Bronchial epithelial cell (primary cell): ENCODE measurements around the gene F13A1. TPM values are rescaled to one million over a fixed set of nuclear protein-coding genes. Genes with fewer than 3 reads are reported as not detected.

Experiments used
- DNase-seq: peaks from one replicate; pipeline ENCODE4 v3.0.0-alpha.2; 2010; ENCODE audit warnings: low read depth
- FAIRE-seq: peaks from 2 replicates; lab custom pipeline; 2011; peaks lifted over from hg19 to GRCh38; lab: Jason Lieb, UNC
- H3K27me3 ChIP-seq: 2 replicates; pipeline ENCODE4 v1.5.1; 2011; ENCODE audit warnings: low read length; ENCODE audit not compliant: control insufficient read depth, insufficient read depth
- H3K36me3 ChIP-seq: 2 replicates; pipeline ENCODE4 v1.5.1; 2011; ENCODE audit warnings: low read length; ENCODE audit not compliant: control insufficient read depth, insufficient read depth
- H3K4me3 ChIP-seq: 2 replicates; pipeline ENCODE4 v1.5.1; 2011; ENCODE audit warnings: mild to moderate bottlenecking, low read depth, low read length, control low read depth
- CTCF ChIP-seq: IDR thresholded peaks from 2 replicates; pipeline ENCODE4 v1.5.1; 2011; ENCODE audit warnings: mild to moderate bottlenecking, moderate library complexity, low read length, control low read depth, inconsistent platforms; ENCODE audit not compliant: insufficient read depth, severe bottlenecking
- total RNA-seq: library from RNA; depleted of rRNA; stranded (reverse); fragments of >200 nt; gene quantifications from 2 replicates; pipeline ENCODE4 v1.2.1, GENCODE V29; 2014

The F13A1 gene
- total RNA-seq, 1 donor from 2014 or later = not detected

GRCh38 chr6:6350696-6351095 lies 30.2 kb upstream of the F13A1 start:
- Histone ChIP-seq H3K4me3 (no peak overlapping the region), H3K36me3 (no peaks in the 10 kb centered on the region), H3K27me3 (peaks cover 4% of the 10 kb centered on the region)
- DNase-seq (no peak), FAIRE-seq (no peak)
- TF ChIP-seq CTCF = no peak

GRCh38 chr6:6348256-6348655 lies 27.8 kb upstream of the F13A1 start:
- DNase-seq (no peak), FAIRE-seq (no peak)
- Histone ChIP-seq H3K36me3 (no peaks in the 10 kb centered on the region), H3K4me3 (no peak overlapping the region), H3K27me3 (peaks cover 2% of the 10 kb centered on the region)
- TF ChIP-seq CTCF = no peak

- Histone ChIP-seq H3K36me3 (no peaks in the 10 kb centered on the region), H3K27me3 (peaks cover 2% of the 10 kb centered on the region), H3K4me3 (no peak overlapping the region)
- no peak for TF ChIP-seq CTCF
- FAIRE-seq (no peak), DNase-seq (no peak)
These were observed 26.1 kb upstream of the F13A1 start for GRCh38 chr6:6346427-6347023.

GRCh38 chr6:6333501-6333900 lies 13.0 kb upstream of the F13A1 start:
- Histone ChIP-seq H3K36me3 (no peaks in the 10 kb centered on the region), H3K4me3 (no peak overlapping the region), H3K27me3 (no peaks in the 10 kb centered on the region)
- no peak for FAIRE-seq
- peak; percentile 83 for DNase-seq
- TF ChIP-seq CTCF = no peak

- no peak for TF ChIP-seq CTCF
- H3K27me3 ChIP-seq = no peaks in the 10 kb centered on the region
- no peak overlapping the region for H3K4me3 ChIP-seq
- H3K36me3 ChIP-seq = no peaks in the 10 kb centered on the region
- DNase-seq = no peak
- no peak for FAIRE-seq
These were observed 12.4 kb upstream of the F13A1 start for GRCh38 chr6:6332811-6333244.
